Body of pancreas (tissue), 4 donors: Measurements from ENCODE around the gene THG1L.

Experiments
- CTCF ChIP-seq, 7 experiments: fragments of 450-650 bp in 4 of 7; fragments of 200-600 bp in 3 of 7; sonication (generic) in 3 of 7; IDR thresholded peaks; one replicate each; pipeline ENCODE4 v1.5.1; 2016 to 2019; ENCODE audit warnings: antibody characterized with exemption in 7 of 7
- POLR2A ChIP-seq, 3 donors: fragments of 450-650 bp; IDR thresholded peaks; one replicate each; pipeline ENCODE4 v1.6.1; 2016; ENCODE audit warnings: antibody characterized with exemption in 3 of 3, mild to moderate bottlenecking in 2 of 3

- TF ChIP-seq CTCF (IDR thresholded peaks at IDR 0.05), result no peak
- TF ChIP-seq POLR2A (IDR thresholded peaks at IDR 0.05), result no peak
Measured at GRCh38 chr5:157732130-157732514, 902 bp downstream of the THG1L start.
